T-helper 9 cell (primary cell): Measurements from ENCODE around the gene PALM3.

Source experiments
- DNase-seq: peaks from one replicate; pipeline ENCODE4 v3.0.0-alpha.2; 2020

The PALM3 gene

GRCh38 chr19:14089662-14090508, 28.0 kb upstream of the PALM3 start:
- DNase-seq: peak; percentile 41

- DNase-seq: no peak
These were observed 27.5 kb upstream of the PALM3 start for GRCh38 chr19:14089412-14089661.

DNA sequence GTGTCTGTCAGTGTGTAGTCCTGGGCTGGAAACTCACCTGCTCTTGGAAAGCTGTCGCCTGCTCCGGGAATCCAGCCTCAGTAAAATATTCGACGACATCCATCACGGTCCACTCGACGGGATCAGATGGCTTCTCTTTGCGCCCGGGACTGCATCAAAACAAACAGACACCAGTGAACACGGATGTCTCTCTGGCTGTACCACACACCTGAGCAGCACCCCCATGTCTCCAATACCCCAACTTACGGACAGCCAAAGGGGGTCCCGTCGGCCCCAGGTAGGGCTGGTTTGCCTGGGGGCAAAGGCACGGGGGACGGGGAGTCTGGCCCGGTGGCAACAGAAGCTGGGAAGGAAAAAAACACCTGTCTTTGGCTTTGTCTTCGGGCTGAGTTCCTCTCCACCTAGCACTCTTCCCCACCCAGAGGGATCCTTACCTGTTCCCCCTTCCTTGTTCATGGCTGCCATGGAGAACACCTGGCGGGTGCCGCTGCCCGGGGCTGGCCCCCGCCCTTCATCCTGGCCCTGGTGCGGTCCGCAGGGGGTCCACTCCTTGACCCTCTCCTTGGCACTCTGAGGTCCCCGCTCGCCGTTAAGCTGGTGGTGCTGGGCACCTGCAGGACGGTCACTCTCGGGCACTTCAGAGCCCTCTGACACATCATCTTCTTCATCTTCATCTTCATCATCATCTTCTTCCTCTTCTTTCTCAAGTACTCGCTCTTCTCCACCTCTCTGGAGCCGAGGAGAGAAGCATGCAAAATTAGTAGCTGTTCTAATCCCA, 26.9 kb upstream of the PALM3 start:
- no peak for DNase-seq

DNA sequence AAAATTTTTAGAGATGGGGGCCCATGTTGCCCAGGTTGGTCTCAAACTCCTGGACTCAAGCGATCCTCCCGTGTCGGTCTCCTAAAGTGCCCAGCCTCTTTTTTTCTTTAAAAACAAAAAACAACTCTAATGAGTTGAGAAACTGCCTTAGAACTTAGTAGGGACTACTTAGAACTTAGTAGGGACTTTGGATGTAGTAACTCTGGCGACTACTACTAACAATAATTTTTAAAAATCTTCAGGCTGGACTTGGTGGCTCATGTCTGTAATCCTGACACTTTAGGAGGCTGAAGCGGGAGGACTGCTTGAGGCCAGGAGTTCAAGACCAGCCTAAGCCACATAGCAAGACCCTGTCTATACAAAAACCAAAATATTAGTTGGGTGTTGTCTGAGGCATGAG, 24.2 kb upstream of the PALM3 start:
- DNase-seq: no peak

DNA sequence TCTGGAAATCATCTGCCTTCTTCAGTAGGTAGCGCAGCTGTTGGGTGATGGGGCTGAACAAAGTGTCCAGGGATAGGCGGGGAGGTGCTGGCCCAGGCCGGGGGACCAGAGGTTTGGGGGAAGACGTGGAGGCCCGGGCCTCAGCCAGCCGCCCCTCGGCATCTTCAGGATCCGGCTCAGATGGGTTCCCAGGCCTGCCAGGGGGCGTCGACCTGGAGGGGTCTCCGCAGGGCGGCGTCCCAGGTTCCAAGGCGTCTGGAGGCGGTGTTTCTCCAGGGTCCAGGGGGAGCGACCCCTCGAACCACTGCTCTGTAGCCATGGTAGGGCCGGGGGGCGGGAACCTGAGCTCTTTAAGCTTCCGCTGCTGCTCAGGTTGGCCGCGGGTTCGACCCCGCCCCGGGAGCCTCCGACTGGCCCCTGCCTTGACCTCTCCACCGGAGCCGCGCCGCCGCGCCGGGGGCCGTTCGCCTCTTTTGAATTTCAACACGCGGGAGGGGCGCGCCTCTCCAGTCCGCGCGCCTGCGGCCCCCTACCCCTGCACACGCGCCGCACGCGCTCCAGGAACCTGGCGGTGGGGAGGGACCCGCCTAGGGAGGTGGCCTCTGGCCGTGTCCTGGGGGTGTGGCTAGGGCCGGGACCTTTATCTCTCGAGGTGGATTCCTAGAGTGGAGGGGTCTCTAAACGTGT, 23.6 kb upstream of the PALM3 start, which contains the start of gene C19orf67:
TSS of gene C19orf67 (minus strand) at position 475 of the 687 bp plus-strand sequence. CDS start at position 319, 156 bp downstream.
- no peak for DNase-seq

- no peak for DNase-seq
These were observed 20.7 kb upstream of the PALM3 start for GRCh38 chr19:14082675-14082960.

DNA sequence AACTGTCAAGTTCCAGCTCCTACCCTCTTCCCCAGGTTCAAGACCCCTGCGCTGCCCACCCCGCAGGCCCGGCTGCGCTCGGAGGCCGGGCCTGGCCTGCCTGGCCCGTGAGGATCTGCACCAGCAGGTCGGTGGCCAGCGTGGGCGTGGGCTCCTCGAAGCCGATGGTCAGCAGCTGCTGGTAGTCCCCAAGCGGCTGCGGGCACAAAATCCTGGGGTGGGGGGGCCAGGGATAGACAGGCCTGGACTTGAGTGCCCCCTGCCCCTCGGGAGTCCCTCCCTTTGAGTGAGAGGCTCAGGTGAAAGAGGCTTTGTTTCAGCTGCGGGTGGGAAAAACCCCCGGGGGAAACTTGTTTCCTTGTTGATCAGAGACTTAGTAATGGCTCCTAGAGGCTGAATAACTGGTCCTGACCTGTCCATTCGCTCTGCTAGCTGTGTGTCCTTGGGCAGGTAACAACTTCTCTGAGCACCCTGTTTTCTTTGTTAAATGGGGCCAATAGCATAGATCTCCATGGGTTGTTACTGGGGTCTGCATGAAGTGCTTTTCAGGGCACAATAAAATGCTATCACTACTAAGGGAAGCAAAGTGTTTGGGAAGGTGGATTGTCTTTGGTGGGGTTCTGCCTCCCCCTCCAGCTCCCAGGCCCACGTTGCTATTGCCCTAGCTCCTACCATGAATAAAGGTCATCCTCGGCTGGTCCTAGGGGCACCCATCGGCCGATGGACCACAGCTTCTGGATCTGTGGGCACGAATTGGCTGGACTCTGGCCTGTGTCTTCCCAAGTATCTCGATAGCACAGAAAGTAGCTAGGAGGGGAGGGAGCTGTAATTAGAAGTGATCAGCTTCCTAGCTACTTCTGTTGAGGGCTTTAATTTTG, 20.2 kb upstream of the PALM3 start:
- no peak for DNase-seq

DNA sequence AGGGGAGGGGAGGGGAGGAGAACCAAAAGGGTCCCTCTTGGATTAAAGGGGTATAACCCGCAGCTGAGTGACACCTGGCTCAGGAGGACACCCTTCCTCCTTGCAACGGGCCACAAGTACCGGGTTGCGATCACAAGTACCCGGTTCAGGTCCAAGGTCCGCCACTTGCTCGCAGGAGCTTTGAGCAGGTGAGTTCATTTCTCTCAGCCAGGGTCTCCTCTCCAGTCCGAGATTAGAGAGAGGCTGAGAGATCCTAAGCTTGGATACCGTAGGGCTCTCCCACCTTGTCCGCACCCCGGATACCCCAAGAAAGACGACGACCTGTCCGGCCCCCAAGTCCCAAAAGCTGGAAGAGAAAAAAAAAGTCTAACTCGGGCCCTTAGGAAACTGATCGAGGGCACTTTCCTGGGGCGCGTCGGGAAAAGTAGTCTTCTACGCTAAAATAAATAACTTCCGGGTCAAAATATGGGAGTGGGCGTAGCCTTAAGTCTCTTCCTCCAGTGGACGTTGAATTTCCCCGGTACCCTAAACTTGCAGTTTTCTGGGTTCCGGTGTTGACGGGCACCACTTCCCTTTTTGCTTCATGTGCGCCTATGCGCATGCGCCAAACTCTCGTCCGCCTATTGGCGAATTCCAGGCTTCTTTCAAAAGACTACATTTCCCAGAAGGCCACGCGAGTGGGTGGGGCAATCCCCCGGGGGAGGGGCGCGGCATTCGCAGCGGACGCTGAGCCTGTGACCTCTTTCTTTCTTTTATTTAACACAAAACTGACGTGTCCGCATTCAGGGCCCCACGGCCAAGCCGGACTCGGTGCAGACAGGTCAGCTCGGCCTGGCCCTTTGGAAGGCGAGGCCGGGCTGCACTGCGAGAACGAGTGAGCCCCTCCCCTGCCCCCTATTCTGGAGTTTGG, 19.3 kb upstream of the PALM3 start:
- peak; percentile 99 for DNase-seq

DNA sequence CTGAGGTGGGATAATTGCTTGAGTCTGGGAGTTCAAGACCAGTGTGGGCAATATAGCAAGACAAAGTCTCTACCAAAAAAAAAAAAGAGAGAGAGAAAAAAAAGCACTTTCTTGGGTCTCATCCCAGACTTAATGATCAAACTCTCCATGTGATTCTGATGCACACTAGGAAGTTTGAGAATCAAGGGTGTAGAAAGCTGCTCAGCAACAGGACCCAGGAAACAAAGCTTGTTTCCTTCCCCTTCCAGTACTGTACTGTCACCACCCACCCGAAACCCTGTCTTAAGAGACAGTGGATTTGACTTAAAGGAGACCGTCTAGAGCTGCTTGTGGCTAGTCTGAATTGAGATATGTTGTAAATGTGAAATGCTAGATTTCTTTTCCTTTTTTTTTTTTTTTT, 16.5 kb upstream of the PALM3 start:
- DNase-seq: no peak

DNA sequence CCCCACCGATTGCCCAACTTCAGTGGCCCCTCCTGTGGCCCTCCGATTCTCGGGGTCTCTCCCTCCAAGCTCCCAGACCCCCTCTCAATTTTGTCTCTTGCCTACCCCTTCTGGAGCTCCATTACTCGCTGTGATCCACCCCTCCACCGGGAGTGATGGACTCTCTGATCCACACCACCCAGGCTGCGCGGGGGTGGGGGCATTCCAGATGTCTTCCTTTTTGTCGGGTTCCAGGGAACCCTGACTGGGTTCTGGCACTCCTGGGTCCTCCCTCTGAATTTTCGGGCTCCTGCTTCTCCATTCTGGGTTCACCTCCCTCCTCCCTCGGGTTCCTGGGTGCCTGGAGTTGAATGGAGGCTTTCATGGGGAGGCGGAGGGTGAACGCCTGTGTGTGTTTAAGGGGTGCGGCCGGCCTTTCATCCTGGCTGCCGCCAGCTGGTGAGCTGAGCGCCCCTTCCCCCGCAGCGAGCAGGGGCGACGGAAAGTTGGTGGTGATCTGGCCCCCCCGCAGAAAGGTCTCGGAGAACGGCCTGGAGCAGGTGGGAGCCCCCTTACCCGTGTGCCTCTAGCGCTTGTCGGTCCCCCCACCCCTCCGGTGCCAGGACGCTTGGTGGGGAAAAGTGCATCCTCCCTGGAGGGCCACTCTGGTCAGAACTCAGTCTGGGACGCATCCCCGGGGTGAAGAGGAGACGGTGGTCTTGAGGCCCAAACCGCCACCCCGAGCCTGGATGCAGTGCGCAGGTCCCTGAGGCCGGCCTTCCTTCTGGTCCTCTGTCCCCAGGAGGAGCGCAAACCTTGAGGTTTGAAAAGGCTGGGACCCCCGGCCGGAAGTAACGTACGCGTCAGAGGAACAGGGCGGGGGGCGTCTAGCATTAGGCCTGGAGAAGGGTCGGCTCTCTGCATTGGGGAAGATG, 12.3 kb upstream of the PALM3 start:
- no peak for DNase-seq

DNA sequence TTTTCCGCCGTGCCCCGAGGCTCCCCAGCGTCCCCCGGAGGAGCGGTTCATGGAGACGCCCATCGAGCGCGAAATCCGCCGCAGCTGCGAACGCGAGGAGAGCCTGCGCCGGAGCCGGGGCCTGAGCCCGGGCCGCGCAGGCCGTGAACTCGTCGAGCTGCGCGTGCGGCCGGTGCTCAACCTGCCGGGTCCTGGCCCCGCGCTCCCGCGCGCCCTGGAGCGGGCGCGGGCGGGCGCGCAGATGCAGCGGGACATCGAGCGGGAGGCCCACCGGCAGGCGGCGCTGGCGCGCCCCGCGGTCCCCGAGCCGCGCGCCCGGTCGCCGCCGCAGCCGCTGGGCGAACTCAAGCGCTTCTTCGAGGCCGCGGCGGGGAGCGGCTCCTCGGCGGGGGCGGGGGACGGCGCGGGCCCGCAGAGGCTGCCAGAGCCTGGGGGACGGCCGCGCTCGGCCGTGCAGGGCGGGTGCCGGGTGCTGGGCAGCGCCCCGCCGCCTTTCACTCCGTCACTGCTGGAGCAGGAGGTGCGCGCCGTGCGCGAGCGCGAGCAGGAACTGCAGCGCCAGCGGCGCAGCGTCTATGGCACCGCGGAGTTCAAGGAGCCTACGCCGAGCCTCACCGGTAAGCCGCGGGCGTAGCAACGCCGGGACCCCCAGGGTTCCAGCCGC, 11.5 kb upstream of the PALM3 start:
- DNase-seq: peak; percentile 72

DNA sequence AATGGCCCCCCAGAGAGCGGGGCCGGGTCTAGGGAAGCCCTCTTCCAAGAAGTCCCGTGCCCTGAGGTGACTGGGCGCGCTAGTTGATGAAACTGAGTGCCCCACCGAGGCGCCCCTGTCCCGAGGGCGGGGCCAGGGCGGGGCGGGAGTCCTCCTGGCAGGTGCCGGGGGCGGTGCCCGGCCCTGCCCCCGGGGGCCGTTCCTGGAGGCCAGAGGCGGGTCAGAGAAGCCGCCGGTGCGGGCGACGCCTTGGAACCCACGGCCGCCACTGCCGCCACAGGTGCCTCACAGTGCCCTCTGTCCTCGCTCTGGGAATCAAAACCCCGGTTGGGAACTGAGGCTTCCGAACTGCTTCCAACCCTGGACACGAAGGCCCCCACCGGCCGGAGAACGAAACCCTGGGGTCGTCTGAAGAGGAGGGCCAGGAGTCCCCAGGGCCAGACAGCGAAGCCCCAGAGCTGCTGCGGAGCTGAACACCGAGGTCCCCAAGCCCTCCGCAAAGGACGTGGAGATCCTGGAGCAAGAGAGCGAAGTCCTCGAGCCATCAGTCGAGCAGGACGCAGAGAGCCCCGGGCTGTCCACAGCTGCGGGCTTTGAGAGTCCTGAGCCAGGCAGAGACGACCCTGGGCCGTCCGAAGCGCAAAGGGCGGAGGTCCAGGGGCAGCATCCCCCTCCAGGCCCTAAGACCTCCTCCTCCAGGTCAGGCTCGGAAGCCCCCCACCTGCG, 10.8 kb upstream of the PALM3 start, which contains the start of gene MISP3:
TSS of gene MISP3 (plus strand) at position 252 of the 726 bp plus-strand sequence. CDS start 524 bp downstream, outside the sequence.
- DNase-seq: no peak

DNA sequence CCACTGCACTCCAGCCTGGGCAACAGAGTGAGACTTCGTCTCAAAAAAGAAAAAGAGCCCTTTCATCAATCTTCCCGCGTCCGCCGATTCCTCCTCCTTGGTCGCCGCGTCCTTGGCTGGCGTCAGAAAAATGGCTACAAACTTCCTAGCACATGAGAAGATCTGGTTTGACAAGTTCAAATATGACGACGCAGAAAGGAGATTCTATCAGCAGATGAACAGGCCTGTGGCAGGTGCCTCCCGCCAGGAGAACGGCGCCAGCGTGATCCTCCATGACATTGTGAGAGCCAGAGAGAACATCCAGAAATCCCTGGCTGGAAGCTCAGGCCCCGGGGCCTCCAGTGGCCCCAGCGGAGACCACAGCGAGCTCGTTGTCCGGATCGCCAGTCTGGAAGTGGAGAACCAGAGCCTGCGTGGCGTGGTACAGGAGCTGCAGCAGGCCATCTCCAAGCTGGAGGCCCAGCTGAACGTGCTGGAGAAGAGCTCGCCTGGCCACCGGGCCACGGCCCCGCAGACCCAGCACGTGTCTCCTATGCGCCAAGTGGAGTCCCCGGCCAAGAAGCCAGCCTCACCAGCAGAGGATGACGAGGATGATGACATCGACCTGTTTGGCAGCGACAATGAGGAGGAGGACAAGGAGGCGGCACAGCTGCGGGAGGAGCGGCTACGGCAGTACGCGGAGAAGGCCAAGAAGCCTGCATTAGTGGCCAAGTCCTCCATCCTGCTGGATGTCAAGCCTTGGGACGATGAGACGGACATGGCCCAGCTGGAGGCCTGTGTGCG, 8.6 kb upstream of the PALM3 start:
- no peak for DNase-seq

DNA sequence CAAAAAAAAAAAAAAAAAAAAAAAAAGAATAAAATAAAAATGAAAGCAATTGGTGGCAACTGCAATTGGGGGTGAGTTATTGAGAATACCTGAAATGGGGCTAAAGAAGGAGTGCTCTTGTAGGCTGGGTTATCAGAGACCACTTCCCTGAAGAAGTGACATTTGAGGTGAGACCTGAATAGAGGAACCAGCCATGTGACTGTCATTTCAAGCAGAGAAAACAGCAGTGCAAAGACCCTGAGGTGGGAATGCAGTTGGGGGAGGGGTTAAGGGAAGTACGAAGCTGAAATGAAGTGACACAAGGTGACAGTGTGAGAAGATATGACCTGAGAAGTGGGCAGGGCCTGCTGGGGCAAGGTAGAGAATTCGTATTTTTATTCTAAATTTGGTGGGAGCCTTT, 4.3 kb upstream of the PALM3 start:
- no peak for DNase-seq

GRCh38 chr19:14063105-14063504, 1.2 kb upstream of the PALM3 start:
- DNase-seq: no peak

- no peak for DNase-seq
These were observed 631 bp upstream of the PALM3 start for GRCh38 chr19:14062558-14062855.

GRCh38 chr19:14061081-14061749, 661 bp downstream of the PALM3 start:
- no peak for DNase-seq

GRCh38 chr19:14059652-14060155, 2.2 kb downstream of the PALM3 start:
- DNase-seq: no peak
